HG03575 (cell line): ENCODE measurements around the gene PGBD1.

Experiments used
- ATAC-seq: cut with Tn5 transposase; IDR thresholded peaks from one replicate; pipeline ENCODE4 v1.9.1; 2021; ENCODE audit not compliant: unreplicated experiment, insufficient number of reproducible peaks, low FRiP score; ENCODE audit errors: extremely low read depth

The PGBD1 gene

GRCh38 chr6:28281288-28282064 is at the start of gene PGBD1:
PGBD1 (plus strand) TSS chr6:28281572; CDS start chr6:28283814, 2,242 bp downstream.
- no peak for ATAC-seq

- ATAC-seq, result no peak
Observed at GRCh38 chr6:28232785-28233184, 48.6 kb upstream of the PGBD1 start.

GRCh38 chr6:28235912-28236452 is 45.4 kb upstream of the PGBD1 start:
- no peak for ATAC-seq

GRCh38 chr6:28239636-28240035 is 41.7 kb upstream of the PGBD1 start:
- no peak for ATAC-seq

- ATAC-seq, result no peak
Observed at GRCh38 chr6:28240471-28240870, 40.9 kb upstream of the PGBD1 start.

- no peak for ATAC-seq
Observed at GRCh38 chr6:28243946-28244345, 37.4 kb upstream of the PGBD1 start.

- no peak for ATAC-seq
Observed at GRCh38 chr6:28245206-28245941, 36.0 kb upstream of the PGBD1 start.

- ATAC-seq, result no peak
Observed at GRCh38 chr6:28248916-28249315, 32.5 kb upstream of the PGBD1 start.

GRCh38 chr6:28250747-28251146 is 30.6 kb upstream of the PGBD1 start:
- ATAC-seq, result no peak

- ATAC-seq, result no peak
Observed at GRCh38 chr6:28251661-28252008, 29.7 kb upstream of the PGBD1 start.

- ATAC-seq, result no peak
Observed at GRCh38 chr6:28252009-28252975, 29.1 kb upstream of the PGBD1 start, which contains the start of gene ZKSCAN4. ZKSCAN4 (minus strand) TSS chr6:28252269; CDS start chr6:28251980, 289 bp downstream.

- ATAC-seq, result no peak
Observed at GRCh38 chr6:28254121-28254519, 27.3 kb upstream of the PGBD1 start.

- ATAC-seq, result no peak
Observed at GRCh38 chr6:28257042-28257441, 24.3 kb upstream of the PGBD1 start.

- no peak for ATAC-seq
Observed at GRCh38 chr6:28258877-28259777, 22.2 kb upstream of the PGBD1 start, which contains the start of gene NKAPL. NKAPL (plus strand) TSS chr6:28259297; CDS start chr6:28259372, 75 bp downstream.

- ATAC-seq, result no peak
Observed at GRCh38 chr6:28263922-28264321, 17.4 kb upstream of the PGBD1 start.

- ATAC-seq, result no peak
Observed at GRCh38 chr6:28264834-28265401, 16.5 kb upstream of the PGBD1 start.

GRCh38 chr6:28266563-28266961 is 14.8 kb upstream of the PGBD1 start:
- no peak for ATAC-seq
